Measurements from ENCODE around the gene INVS.
A peak's percentile ranks its signal among the peaks of the same experiment; 100 is the strongest.

INVS gene

GRCh38 chr9:100111235-100111634 lies 12.2 kb downstream of the INVS start:
- FAIRE-seq: no peak
- no peak for DNase-seq (ENCODE audit: insufficient read length, low spot score)
- no peak for TF ChIP-seq SPI1 (IDR thresholded peaks at IDR 0.05; ENCODE audit: low read depth, low read length)
- no peak for TF ChIP-seq POU2F2 (IDR thresholded peaks at IDR 0.05; ENCODE audit: low read depth, low read length)
- TF ChIP-seq TAF1 (IDR thresholded peaks at IDR 0.05; ENCODE audit: low read depth, low read length): no peak
- no peak for TF ChIP-seq POLR2AphosphoS5 (IDR thresholded peaks at IDR 0.05; ENCODE audit: low read depth, low read length)
- no peak for TF ChIP-seq POLR2A (IDR thresholded peaks at IDR 0.05; ENCODE audit: low read depth, low read length)
- no peak for TF ChIP-seq PAX5 (IDR thresholded peaks at IDR 0.05; ENCODE audit: insufficient read depth, low read length, severe bottlenecking)

DNA sequence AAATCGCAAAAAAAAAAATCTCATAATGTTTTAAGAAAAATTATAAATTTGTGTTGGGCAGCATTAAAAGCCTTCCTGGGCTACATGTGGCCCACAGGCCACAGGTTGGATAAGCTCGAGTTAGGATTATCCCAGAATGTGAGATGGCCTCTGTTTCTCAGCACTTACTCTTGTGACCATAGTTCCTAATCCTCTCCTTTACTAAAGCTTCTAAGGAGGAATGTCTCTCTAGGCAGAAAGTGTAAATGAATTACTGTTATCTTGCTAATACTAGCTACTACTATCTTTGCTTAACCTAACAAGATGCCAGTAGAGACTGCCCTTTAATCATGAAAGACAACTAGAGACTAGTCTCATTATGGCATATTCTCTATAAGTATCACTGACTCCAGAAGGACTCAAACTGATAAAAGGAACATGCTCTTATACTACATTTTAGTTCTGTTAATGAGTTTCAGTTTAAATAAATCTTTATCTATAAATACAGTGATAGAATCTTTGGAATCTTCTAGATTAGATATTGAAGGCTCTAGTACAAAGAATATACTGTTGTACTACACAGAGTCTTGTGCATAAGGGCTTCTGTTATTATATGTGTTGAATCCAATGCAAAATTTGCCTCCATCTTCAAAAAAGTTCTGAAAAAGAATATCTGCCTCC lies 13.8 kb downstream of the INVS start:
- DNase-seq (ENCODE audit: insufficient read length, low spot score) (no peak), FAIRE-seq (no peak)
- TF ChIP-seq POU2F2 (IDR thresholded peaks at IDR 0.05; ENCODE audit: low read depth, low read length) (no peak), PAX5 (IDR thresholded peaks at IDR 0.05; ENCODE audit: insufficient read depth, low read length, severe bottlenecking) (no peak), POLR2A (IDR thresholded peaks at IDR 0.05; ENCODE audit: low read depth, low read length) (no peak), POLR2AphosphoS5 (IDR thresholded peaks at IDR 0.05; ENCODE audit: low read depth, low read length) (no peak), SPI1 (IDR thresholded peaks at IDR 0.05; ENCODE audit: low read depth, low read length) (no peak), TAF1 (IDR thresholded peaks at IDR 0.05; ENCODE audit: low read depth, low read length) (no peak)

- FAIRE-seq: no peak
- DNase-seq (ENCODE audit: insufficient read length, low spot score): no peak
These were observed 18.3 kb downstream of the INVS start for GRCh38 chr9:100117316-100117715.

DNA sequence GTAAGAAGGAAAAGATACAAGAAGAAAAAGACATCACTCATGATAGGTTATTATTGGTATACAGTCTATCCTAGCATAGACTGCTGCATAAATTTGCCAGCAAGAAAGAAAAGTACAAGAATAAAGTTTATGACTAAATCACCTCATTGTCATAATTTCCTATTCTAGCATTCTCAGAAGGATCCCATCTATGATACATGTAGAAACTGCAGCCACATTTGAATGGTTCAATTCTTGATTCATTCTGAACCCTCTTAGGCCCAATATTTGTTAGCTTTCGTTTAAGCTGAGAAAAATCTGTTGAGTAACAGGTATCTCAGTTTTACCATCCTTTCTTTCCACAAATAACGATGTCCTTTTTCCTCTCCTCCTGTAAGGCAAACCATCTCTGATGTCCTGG lies 21.2 kb downstream of the INVS start:
- TF ChIP-seq PAX5 (IDR thresholded peaks at IDR 0.05; ENCODE audit: insufficient read depth, low read length, severe bottlenecking) (no peak), POU2F2 (IDR thresholded peaks at IDR 0.05; ENCODE audit: low read depth, low read length) (no peak), POLR2AphosphoS5 (IDR thresholded peaks at IDR 0.05; ENCODE audit: low read depth, low read length) (no peak), TAF1 (IDR thresholded peaks at IDR 0.05; ENCODE audit: low read depth, low read length) (no peak), SPI1 (IDR thresholded peaks at IDR 0.05; ENCODE audit: low read depth, low read length) (no peak), POLR2A (IDR thresholded peaks at IDR 0.05; ENCODE audit: low read depth, low read length) (no peak)
- no peak for FAIRE-seq
- no peak for DNase-seq (ENCODE audit: insufficient read length, low spot score)

More at GRCh38 chr9:100117316-100117715, 18.3 kb downstream of the INVS start:
- no peak for TF ChIP-seq PAX5 (IDR thresholded peaks at IDR 0.05; ENCODE audit: insufficient read depth, low read length, severe bottlenecking)

GRCh38 chr9:100125236-100125635 lies 26.2 kb downstream of the INVS start:
- DNase-seq (ENCODE audit: insufficient read length, low spot score) (no peak), FAIRE-seq (no peak)
- TF ChIP-seq PAX5 (IDR thresholded peaks at IDR 0.05; ENCODE audit: insufficient read depth, low read length, severe bottlenecking) (no peak), SPI1 (IDR thresholded peaks at IDR 0.05; ENCODE audit: low read depth, low read length) (no peak), POLR2AphosphoS5 (IDR thresholded peaks at IDR 0.05; ENCODE audit: low read depth, low read length) (no peak), POLR2A (IDR thresholded peaks at IDR 0.05; ENCODE audit: low read depth, low read length) (no peak), POU2F2 (IDR thresholded peaks at IDR 0.05; ENCODE audit: low read depth, low read length) (no peak), TAF1 (IDR thresholded peaks at IDR 0.05; ENCODE audit: low read depth, low read length) (no peak)

- FAIRE-seq: no peak
- DNase-seq (ENCODE audit: insufficient read length, low spot score): no peak
- no peak for TF ChIP-seq TAF1 (IDR thresholded peaks at IDR 0.05; ENCODE audit: low read depth, low read length)
- TF ChIP-seq POLR2AphosphoS5 (IDR thresholded peaks at IDR 0.05; ENCODE audit: low read depth, low read length): no peak
- TF ChIP-seq POU2F2 (IDR thresholded peaks at IDR 0.05; ENCODE audit: low read depth, low read length): no peak
- no peak for TF ChIP-seq PAX5 (IDR thresholded peaks at IDR 0.05; ENCODE audit: insufficient read depth, low read length, severe bottlenecking)
- no peak for TF ChIP-seq POLR2A (IDR thresholded peaks at IDR 0.05; ENCODE audit: low read depth, low read length)
- no peak for TF ChIP-seq SPI1 (IDR thresholded peaks at IDR 0.05; ENCODE audit: low read depth, low read length)
These were observed 26.9 kb downstream of the INVS start for GRCh38 chr9:100125910-100126309.

GRCh38 chr9:100126423-100126822 lies 27.4 kb downstream of the INVS start:
- DNase-seq (ENCODE audit: insufficient read length, low spot score) (no peak), FAIRE-seq (peak; percentile 66)
- TF ChIP-seq SPI1 (IDR thresholded peaks at IDR 0.05; ENCODE audit: low read depth, low read length): no peak
- no peak for TF ChIP-seq POLR2AphosphoS5 (IDR thresholded peaks at IDR 0.05; ENCODE audit: low read depth, low read length)
- TF ChIP-seq TAF1 (IDR thresholded peaks at IDR 0.05; ENCODE audit: low read depth, low read length): no peak
- TF ChIP-seq PAX5 (IDR thresholded peaks at IDR 0.05; ENCODE audit: insufficient read depth, low read length, severe bottlenecking): no peak
- TF ChIP-seq POU2F2 (IDR thresholded peaks at IDR 0.05; ENCODE audit: low read depth, low read length): no peak
- TF ChIP-seq POLR2A (IDR thresholded peaks at IDR 0.05; ENCODE audit: low read depth, low read length): no peak

DNA sequence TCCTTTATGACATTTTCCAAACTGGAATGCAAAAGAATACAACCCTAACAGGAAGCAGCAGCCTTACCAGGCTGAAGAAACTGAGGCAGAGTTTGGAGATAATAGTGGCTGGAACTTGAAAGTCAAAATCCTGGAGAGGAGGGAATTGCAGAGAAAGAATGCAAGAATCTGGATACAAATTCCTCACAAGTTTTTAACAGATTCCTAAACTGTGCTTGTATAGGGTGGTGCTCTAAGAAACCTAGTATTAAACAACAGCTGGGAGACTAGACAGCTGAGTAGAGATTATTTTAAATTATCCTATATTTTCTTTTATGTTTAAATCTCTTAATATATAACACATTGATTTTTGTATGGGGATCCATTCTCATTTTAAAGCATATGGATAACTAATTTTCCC lies 30.7 kb downstream of the INVS start:
- FAIRE-seq (no peak), DNase-seq (ENCODE audit: insufficient read length, low spot score) (no peak)
- TF ChIP-seq PAX5 (IDR thresholded peaks at IDR 0.05; ENCODE audit: insufficient read depth, low read length, severe bottlenecking): no peak
- TF ChIP-seq TAF1 (IDR thresholded peaks at IDR 0.05; ENCODE audit: low read depth, low read length): no peak
- TF ChIP-seq POLR2AphosphoS5 (IDR thresholded peaks at IDR 0.05; ENCODE audit: low read depth, low read length): no peak
- TF ChIP-seq POU2F2 (IDR thresholded peaks at IDR 0.05; ENCODE audit: low read depth, low read length): no peak
- no peak for TF ChIP-seq POLR2A (IDR thresholded peaks at IDR 0.05; ENCODE audit: low read depth, low read length)
- TF ChIP-seq SPI1 (IDR thresholded peaks at IDR 0.05; ENCODE audit: low read depth, low read length): no peak

- no peak for TF ChIP-seq TAF1 (IDR thresholded peaks at IDR 0.05; ENCODE audit: low read depth, low read length)
- no peak for TF ChIP-seq POLR2AphosphoS5 (IDR thresholded peaks at IDR 0.05; ENCODE audit: low read depth, low read length)
- no peak for TF ChIP-seq POLR2A (IDR thresholded peaks at IDR 0.05; ENCODE audit: low read depth, low read length)
- TF ChIP-seq PAX5 (IDR thresholded peaks at IDR 0.05; ENCODE audit: insufficient read depth, low read length, severe bottlenecking): no peak
- no peak for TF ChIP-seq SPI1 (IDR thresholded peaks at IDR 0.05; ENCODE audit: low read depth, low read length)
- TF ChIP-seq POU2F2 (IDR thresholded peaks at IDR 0.05; ENCODE audit: low read depth, low read length): no peak
- DNase-seq (ENCODE audit: insufficient read length, low spot score) (no peak), FAIRE-seq (no peak)
These were observed 32.2 kb downstream of the INVS start for GRCh38 chr9:100131216-100131615.

DNA sequence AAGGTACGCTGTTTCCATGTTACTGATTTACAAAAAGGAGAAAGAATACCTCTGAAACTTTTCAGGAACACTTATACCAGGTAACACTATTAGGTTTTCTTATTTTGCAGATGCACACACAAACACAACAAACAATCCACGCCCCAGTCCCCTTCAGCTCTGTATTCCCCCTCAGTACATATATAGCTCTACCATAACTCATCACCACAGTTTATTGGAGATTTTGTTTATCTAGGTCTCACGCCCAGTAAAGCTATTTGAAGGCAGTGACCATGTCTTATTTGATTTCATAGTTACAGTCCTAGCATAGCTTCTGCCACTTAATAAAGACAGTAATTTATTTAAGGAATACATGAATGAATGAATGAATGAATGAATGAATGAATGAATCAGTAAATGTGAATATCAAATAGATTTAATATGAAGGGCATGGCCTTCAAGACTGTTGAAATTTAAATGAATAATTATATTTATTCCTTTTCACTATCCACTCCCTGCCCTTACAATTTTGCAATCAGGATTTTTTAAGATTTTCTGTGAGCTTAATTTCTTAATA lies 32.9 kb downstream of the INVS start:
- FAIRE-seq: no peak

More for the DNA sequence above, 32.9 kb downstream of the INVS start:
- TF ChIP-seq PAX5 (IDR thresholded peaks at IDR 0.05; ENCODE audit: insufficient read depth, low read length, severe bottlenecking): no peak
- no peak for TF ChIP-seq POLR2AphosphoS5 (IDR thresholded peaks at IDR 0.05; ENCODE audit: low read depth, low read length)
- no peak for TF ChIP-seq TAF1 (IDR thresholded peaks at IDR 0.05; ENCODE audit: low read depth, low read length)
- TF ChIP-seq POU2F2 (IDR thresholded peaks at IDR 0.05; ENCODE audit: low read depth, low read length): no peak
- no peak for TF ChIP-seq SPI1 (IDR thresholded peaks at IDR 0.05; ENCODE audit: low read depth, low read length)
- TF ChIP-seq POLR2A (IDR thresholded peaks at IDR 0.05; ENCODE audit: low read depth, low read length): no peak
- no peak for DNase-seq (ENCODE audit: insufficient read length, low spot score)

Data from GM12891 (cell line).